IPS-11a (cell line): ENCODE data around the gene PDP2.
"Not testable (repeated sequence)": the region's sequence is repeated elsewhere in the genome, so short reads cannot be mapped to it uniquely, and the experiment has no call there.

Experiments
- H3K4me3 ChIP-seq: one replicate; pipeline ENCODE4 v1.5.1; 2013; ENCODE audit warnings: low read depth, low read length, control low read depth

The PDP2 gene

DNA sequence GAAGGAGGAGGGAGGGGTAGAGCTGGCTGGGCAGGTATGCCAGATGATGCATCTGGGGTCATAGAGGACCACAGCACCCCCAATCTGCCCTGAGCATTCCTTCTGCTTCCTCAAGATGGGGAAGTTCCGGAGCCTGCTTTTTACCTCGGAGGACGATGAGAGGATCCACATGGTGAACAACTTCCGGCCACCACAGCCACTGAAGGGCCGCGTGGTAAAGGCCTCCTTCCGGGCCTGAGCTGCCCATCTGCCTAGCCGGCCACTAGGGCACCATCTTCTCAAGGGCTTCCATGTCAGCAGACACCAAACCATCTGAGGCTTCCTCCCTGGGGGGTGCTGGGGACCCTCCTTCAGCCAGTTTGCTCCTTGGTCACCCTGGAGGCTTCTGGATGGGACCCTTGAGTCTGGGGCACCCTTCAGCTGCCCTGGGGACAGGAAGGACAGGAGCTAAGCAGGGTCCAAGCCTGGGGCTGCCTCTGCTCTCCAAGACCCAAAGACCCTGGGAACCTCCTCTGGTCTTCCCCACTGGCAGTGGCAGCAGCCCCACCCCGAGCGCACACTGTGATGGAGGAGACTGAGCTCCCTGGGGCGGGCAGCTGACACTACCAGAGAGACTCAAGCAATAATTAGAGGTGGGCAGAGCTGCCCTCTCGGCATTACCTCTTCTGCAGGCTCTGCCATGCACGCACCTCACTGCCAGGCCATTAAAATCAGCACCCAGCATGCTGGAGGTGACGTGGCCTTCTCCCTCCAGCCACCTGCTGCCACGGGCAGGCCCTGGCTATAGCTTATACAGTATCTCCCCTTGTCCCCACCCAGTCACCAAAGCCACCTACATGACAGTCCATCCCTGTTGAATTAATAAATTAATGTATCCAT is 26.8 kb upstream of the PDP2 start:
- no peak overlapping the region for H3K4me3 ChIP-seq

DNA sequence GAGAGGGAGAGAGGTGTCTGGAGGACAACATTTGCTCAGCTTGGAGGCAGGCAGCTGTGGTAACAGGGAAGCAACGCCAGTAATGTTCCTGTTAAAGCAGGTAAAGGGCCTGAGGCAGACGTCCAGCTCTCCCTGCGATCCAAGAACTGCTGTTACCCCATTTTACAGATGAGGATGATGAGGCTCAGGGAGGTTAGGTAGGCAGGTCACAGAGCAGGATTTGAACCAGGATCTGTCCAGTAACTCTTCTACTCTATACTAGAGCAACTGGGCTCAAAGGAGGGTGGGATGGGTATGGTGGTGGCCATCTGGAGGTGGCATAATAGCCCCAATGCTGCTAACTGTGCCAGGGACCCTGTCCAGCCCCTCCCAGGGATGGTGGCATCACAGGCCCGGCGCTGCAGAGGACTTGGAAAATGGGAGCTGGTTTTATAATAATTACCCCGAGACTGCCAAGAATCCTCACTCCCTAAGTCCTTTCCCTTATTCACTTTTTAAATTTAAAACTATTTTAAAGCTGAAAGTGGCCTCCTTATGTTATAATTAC is 24.1 kb upstream of the PDP2 start:
- H3K4me3 ChIP-seq, result no peak overlapping the region

DNA sequence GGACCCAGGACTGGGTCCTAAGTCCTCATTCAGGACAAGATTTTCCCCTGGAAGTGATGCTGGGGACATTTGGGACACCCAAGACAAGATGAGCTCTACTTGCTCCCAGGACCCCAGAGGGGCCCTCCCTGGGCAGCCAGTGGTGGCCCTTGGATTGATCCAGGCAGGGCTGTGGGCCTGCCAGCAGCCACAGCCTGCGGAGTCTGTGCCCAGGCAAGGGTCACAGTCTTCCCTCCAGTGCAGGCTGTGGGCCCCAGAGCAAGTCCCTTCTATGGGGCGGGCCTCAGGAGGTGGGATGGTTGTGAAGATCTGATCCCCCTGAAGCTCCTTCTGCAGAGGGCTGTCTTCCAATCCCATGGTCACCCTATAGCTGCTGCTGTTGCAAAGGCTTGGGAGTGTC is 23.5 kb upstream of the PDP2 start:
- no peak overlapping the region for H3K4me3 ChIP-seq

DNA sequence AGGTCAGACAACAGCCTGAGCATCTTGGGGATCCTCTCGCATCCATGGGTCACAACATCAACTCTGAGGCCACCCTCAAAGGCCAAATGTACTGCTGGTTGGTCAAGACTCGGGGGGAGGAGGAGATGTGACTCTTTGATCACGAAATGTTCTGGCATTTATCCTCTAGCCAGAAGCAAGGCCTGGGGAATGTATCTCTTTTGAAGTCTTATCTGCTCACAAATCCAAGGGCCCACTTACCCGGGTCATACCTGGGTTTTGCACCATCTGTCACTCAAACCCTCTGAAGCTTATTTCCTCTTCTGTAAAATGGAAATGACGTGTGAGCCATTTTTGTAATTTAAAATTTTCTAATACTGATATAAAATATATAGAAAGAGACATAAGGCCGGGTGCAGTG is 22.9 kb upstream of the PDP2 start:
- H3K4me3 ChIP-seq, result no peak overlapping the region

DNA sequence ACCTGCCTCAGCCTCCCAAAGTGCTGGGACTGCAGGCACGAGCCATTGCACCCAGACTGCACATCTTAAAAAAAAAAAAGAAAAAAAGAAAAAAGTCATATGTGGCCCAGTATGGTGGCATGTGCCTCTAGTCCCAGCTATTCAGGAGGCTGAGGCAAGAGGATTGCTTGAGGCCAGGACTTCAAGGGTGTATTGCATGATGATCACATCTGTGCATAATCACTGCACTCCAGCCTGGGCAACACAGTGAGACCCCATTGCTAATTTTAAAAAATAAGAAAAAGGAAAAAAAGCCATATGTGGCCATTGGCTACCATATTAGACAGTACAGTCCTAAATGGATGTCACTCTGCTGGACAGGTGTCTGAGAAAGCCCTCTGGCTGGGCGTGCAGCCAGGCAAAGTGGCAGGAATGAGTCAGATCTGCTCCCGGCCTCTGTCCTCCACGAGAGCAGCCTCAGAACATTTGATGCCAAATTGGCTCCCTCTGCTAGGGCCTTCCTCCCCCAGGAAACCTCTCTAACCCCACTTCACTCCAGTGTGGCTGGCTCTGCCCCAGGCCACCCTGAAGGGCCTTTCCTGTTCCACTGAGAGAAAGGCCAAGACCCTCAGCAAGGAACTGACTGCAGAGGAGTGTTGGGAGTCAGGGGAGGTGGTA is 21.4 kb upstream of the PDP2 start:
- H3K4me3 ChIP-seq, result no peak overlapping the region

DNA sequence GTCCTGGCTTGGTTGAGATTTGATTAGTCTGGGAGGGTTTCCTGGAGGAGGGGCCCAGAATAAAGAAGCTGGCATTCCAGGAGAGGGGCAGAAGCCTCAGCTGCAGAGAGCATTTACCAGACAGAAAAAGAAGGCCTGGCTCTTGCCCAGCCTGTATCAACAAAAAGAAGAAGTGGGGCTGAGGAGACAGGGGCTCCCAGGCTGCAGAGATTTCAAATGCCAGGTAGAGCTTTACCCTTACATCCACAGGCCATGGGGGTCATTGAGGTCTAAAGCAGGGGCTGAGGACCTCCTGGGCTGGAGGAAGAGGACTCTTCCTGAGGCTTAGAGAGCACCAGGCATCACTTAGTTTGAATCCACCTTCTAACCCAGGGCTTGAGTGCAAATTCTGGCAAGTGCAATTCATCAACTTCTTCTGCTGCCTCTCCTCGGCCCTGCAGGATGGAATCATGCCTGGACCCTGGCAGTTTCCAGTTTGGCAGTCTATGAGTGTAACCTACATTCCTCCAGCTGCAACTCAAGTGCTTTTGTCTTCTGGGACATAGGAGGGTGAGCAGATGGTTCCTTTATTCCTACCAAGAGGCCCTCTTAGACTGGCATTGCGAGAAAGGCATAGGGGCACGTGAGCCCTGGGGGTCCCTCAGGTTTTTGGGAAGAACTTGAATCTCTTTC is 20.8 kb upstream of the PDP2 start:
- no peak overlapping the region for H3K4me3 ChIP-seq

DNA sequence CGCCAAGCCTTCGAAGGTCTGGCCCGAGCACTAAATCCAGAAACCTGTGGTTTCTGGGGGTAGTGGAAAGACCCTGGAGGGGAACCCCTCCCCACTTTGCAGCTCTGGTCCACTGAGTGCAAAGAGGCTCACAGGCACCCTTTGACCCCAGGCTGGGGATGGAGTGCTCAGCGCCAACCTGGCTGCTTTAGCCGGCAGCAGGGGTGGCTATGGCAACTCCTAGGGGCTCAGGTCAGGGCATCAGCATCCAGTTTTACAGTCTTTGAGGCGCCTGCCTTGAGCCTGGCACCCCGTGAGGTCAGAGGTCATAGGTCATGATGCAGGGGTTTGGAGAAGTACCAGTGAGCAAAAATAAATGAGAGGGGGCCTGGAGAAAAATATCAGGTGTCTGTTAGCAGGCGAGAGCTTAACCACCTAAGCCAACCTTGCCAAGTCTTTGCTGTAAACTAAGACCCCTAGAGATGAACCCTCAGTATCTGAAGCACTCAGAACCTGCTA is 18.2 kb upstream of the PDP2 start:
- no peak overlapping the region for H3K4me3 ChIP-seq

DNA sequence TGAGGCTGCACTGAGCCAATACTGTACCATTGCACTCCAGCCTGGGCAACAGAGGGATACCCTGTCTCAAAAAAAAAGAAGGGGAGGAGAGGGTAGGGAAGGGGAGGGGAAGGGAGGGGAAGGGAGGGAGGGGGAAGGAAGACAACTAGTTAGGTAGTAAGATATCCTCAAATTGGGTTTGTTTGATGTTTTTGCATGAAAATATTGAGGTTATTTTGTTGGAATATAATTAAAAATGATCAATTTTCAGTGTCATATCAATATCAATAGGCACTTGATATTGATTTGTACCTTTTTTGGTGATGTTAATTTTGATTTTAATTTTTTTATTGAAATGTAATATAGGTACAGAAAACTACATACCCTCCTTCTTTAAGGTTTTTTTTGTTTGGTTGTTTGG is 16.6 kb upstream of the PDP2 start:
- H3K4me3 ChIP-seq, result no peak overlapping the region

DNA sequence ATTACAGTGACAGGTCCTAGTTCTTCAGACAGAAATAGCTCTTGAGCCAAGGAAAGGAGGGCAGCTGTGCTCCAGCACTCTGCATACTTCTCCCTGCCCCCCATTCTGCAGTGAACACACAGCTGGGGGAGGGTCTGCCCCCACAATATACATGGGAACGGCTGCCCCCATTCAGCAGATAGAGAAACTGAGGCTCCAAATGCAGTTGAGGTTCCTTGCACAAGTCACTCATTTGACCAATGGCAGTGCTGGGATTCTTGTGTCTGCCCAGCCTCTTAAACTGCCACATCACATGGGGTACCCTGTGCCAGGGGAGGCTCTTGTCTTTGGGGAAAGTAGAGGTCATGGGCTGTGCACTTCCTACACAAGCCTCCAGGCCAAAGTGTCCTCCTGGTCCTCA is 10.9 kb upstream of the PDP2 start:
- no peak overlapping the region for H3K4me3 ChIP-seq

DNA sequence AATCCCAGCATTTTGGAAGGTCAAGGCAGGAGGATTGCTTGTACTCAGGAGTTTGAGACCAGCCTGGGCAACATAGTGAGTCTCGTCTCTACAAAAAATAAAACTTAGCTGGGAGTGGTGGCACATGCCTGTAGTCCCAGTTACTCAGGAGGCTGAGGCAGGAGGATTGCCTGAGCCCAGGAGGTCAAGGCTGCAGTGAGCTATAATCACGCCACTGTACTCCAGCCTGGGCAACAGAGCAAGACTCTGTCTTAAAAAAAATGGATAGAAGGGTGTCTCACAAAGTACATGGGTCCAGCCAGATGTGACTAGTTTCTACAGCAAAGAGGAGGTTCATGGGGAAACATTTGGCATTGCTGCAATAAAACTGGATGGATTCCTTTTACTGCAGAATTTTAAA is 9.0 kb upstream of the PDP2 start:
- H3K4me3 ChIP-seq, result not testable (repeated sequence)

DNA sequence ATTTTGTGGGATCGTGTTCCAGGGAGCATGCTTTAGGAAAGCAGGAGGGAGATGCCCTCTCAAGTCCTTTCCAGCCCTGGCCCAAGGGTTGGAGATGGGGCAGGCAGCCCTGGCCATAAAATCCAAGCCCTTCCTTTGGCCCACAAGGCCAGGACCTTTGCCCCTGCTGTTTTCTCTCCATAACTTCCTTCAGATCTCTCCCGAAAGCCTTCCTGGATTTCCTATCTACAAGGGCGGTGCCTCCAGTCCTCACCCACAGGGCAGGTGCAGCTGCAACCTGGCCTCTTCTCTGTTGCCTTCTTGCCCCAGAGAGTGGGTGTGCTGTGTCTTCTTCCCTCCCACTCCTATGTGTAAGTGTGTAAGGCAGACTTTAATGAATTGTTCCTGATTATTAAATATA is 8.5 kb upstream of the PDP2 start:
- no peak overlapping the region for H3K4me3 ChIP-seq

DNA sequence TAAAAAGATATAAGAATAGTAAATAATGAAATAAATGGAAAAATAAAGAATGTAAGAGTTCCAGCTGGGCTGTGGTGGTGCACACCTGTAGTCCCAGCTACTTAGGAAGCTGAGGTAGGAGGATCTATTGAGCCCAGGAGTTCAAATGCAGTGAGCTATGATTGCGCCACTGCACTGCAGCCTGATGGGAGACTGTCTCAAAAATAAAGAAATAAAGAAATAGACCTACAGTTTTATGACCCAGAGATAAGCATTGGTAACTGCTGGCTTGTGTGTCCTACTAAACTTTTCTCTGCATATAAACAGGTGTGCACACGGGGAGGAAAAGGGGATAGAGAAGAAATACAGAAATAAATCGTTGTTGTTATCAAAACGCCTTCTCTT is 7.8 kb upstream of the PDP2 start:
- H3K4me3 ChIP-seq, result no peak overlapping the region

DNA sequence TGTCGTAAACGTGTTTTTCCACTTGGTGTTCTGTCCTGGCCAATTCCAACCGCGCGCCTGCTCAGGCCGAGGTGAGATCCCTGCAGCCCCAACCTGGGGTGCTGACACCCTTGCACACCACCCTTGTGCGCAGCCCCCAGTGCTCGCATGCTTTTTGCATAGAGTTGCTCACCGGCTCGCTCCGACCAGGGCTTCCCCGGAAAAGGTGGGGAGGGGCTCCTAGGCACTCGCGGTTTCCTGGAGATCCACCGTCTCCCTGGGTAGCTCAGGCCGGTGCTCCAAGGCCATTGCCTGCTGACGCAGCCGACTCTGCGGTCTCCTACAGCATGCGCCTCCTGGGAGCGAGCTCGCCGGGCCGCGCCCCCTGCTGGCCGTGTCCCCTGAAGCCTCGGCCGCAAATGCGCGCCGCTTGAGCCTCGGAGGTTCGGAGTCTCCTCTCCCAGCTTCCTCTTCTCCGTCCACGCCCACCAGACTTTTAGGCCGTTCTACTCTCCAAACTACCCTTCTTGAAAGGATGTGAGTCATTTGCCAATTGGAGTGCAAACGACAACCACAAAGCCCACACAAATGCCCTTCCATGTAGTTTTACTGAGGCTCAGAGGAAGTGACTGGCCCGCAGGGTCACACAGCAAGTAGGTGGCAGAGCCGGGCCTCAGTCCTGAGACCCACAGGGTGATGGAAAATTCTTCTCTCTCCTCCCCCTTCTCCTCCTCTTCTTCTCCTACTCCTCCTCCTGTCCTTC is 7.2 kb upstream of the PDP2 start:
- H3K4me3 ChIP-seq, result peak overlapping the region; percentile 42

DNA sequence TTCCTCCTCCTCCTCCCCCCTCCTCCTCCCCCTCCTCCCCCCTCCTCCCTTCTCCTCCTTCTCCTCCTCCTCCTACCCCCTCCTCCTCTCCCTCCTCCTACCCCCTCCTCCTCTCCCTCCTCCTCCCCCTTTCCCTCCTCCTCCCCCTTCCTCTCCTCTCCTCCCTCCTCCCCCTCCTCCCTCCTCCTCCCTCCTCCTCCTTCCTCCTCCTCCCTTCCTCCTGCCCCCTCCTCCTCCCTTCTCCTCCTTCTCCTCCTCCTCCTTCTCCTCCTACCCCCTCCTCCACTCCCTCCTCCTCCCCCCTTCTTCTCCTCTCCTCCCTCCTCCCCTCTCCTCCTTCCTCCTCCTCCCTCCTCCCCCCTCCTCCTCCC is 6.6 kb upstream of the PDP2 start:
- no peak overlapping the region for H3K4me3 ChIP-seq

DNA sequence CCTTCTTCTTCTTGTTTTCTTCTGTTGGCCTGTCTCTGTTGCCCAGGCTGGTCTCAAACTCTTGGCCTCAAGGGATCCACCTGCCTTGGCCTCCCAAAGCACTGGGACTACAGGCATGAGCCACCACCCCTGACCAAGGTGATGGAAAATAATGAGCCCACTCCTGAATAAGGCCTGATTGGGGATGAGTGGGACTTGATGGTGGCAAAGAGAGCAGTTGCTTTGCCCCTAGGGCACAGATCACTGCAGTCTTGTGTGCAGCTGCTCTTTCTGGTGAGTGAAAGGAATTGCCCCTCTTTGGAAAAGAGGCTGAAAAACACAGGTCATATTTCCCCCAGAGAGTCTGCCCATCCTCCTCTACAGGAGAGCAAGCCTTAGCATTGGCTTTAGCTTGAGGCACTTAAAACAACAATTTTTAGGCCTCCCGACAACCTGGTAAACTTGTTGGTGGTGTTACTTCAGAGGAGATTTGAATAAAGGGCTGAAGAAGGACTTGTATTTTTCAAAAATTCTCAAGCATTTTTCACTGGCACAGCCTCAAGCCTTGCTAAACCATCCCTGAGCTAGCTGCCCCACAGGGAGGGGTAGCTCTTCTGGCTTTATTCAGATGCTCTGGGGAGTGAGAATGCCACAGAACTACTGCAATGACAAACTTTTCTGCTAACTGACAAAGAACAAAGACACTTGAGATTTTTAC is 6.1 kb upstream of the PDP2 start:
- no peak overlapping the region for H3K4me3 ChIP-seq

DNA sequence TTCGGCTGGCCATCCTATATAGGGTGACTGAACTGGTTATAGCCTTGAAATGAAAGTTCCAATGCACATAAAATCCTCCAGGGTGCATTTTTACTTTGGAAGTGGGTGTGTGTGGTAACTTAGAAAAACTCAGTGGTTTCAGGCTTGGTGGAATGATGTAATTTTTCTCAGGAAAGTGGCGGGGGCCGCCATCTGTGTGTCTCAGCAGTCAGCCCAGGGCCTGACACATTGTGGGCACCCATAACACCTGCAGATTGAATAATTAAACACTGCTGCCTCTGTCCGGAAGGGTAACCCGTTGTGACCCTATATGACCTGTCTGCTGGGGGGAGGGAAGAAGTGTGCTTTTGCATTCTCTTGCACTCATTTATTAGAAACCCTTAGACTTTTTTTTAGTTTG is 2.2 kb upstream of the PDP2 start:
- H3K4me3 ChIP-seq, result no peak overlapping the region

DNA sequence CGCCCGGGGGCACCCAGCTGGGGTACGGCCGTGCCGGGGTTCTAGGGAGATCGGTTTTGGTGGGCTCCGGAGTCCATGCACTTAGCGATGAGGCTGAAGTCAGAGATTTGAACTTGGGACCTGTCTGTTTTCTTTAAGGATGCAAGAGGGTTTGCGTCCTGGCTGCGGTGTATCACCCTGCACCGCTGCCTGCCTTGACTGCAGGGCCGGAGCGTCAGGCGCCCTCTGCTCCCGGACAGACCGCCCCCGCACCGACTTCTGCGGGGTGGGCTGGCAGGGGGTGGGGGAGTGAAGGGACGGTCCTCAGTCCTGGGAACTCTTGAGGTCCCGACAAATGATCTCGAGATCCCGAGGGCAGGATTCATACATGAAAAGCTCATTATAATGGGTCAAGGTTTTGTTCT is 701 bp downstream of the PDP2 start:
- H3K4me3 ChIP-seq, result peak overlapping the region; percentile 80

DNA sequence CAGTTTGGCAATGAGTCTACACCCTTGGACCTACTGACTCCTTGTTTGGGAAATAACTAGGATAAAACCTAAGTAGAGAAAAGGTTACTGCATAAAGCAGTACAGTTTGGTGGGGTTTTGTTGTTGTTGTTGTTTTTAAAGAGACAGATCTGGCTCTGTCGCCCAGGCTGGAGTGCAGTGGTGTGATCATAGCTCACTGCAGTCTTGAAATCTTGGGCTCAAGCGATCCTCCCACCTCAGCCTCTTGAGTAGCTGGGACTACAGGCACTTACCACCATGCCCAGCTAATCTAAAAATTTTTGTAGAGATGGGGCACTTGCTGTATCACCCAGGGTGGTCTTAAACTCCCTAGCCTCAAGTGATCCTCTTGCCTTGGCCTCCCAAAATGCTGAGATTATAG is 1.2 kb downstream of the PDP2 start:
- peak overlapping the region; percentile 17 for H3K4me3 ChIP-seq

DNA sequence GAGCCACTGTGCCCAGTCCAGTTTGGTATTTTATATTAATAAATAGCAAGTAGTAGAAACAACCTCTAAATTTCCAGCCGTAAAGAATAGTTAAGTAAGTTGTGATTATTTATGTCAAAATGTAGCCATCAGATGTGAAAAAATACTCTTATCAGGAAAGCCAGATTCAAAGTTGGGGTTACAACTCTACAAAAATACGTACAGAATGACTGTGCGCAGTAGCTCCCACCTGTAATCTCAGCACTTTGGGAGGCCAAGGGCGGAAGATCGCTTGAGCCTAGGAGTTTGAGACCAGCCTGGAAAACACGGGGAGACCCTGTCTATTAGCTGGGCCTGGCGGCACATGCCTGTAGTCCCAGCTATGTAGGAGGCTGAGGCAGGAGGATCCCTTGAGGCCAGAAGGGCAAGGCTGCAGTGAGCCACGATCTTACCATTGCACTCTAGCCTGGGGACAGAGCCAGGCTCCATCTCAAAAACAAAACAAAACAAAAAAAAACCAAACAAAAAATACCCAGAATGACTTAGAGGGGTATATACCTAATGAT is 1.7 kb downstream of the PDP2 start:
- H3K4me3 ChIP-seq, result no peak overlapping the region

DNA sequence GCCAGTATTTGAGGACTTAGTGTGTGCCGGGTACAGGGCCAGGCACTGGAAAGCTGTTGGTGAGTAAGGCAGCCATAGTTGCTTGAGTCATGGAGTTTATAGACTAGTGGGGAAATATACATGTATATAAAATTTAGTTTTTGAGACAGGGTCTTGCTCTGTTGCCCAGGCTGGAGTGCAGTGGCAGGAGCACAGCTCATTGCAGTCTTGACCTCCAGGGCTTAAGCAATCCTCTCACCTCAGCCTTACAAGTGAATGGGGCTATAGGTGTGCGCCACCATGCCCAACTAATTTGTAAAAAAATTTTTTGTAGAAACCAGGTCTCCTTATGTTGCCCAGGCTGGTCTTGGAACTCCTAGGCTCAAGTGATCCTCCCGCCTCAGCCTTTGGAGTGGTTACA is 2.4 kb downstream of the PDP2 start:
- no peak overlapping the region for H3K4me3 ChIP-seq
